Pancreas (tissue), 10 donors: ENCODE data around the gene ATF7IP. TPM values are rescaled to one million over a fixed set of nuclear protein-coding genes. Genes with fewer than 3 reads are reported as not detected.
A peak's percentile ranks its signal among the peaks of the same experiment; 100 is the strongest.
"Not testable (repeated sequence)": the region's sequence is repeated elsewhere in the genome, so short reads cannot be mapped to it uniquely, and the experiment has no call there.

Experiments used
- ATAC-seq, 4 donors: fragments of 200-7000 bp; cut with Tn5 transposase; one replicate each; pipeline versions ENCODE4 v1.8.0 to v1.9.1; 2020; ENCODE audit warnings: mild to moderate bottlenecking in 4 of 4, moderate library complexity in 4 of 4
- DNase-seq, 6 donors: peaks; one replicate each; pipeline ENCODE4 v3.0.0-alpha.2; 2020
- FAIRE-seq: peaks from 2 replicates; lab custom pipeline; 2012; peaks lifted over from hg19 to GRCh38; lab: Jason Lieb, UNC
- H3K27ac ChIP-seq, 4 donors: fragments of 200-600 bp; sonication (generic); 1 replicate in 3 of 4; 2 replicates in 1 of 4; pipeline versions ENCODE4 v1.5.0 to v1.8.0; 2020
- H3K27me3 ChIP-seq, 4 donors: fragments of 200-600 bp; one replicate each; pipeline ENCODE4 v1.8.0; 2021
- H3K36me3 ChIP-seq, 3 donors: fragments of 200-600 bp; sonication (generic) in 1 of 3; one replicate each; pipeline versions ENCODE4 v1.5.0 to v1.8.0; 2020 to 2021
- H3K4me1 ChIP-seq, 3 donors: fragments of 200-600 bp; one replicate each; pipeline ENCODE4 v1.8.0; 2021
- H3K4me3 ChIP-seq, 4 donors: fragments of 200-600 bp; sonication (generic) in 2 of 4; one replicate each; pipeline versions ENCODE4 v1.5.0 to v1.8.0; 2020 to 2021
- H3K9me3 ChIP-seq, 4 donors: fragments of 200-600 bp; one replicate each; pipeline ENCODE4 v1.8.0; 2021
- CTCF ChIP-seq, 4 donors: fragments of 200-600 bp; sonication (generic) in 3 of 4; IDR thresholded peaks; one replicate each; pipeline versions ENCODE4 v1.5.0 to v1.8.0; 2021; ENCODE audit warnings: antibody characterized with exemption in 4 of 4
- WGBS, 2 donors: extraction: QIAGEN DNeasy Blood & Tissue Kit; methylation state at CpG; one replicate each; pipeline ENCODE4 v1.1.7; 2013; 5-methylcytosine and 5-hydroxymethylcytosine counted together
- intact Hi-C, 3 donors: fragments of 100-400 bp; cut with DNase I; formaldehyde crosslinking; loops; one replicate each; pipeline versions ENCODE4 v1.11.1 to v1.14.2; 2022
- polyA plus RNA-seq, 2 donors: library from polyadenylated mRNA; stranded (reverse); fragments of 200-250 nt; gene quantifications; one replicate each; pipeline ENCODE4 v1.2.3, GENCODE V29; 2013
- total RNA-seq, 6 donors: library from RNA; stranded (reverse); fragmentation: NEBNext Ultra II Directional in 4 of 6; extraction: Animal tissue kit (Norgen Biotek cat#: 25700) in 4 of 6; gene quantifications; one replicate each; pipeline versions ENCODE4 v1.2.1 to v1.2.4, GENCODE V29; 2021 to 2023
- donor health status: healthy with polysubstance abuse.
- donor health status: DM: no; HTN: no; CAD: no; lungs with moderate emphysema.
- donor health status: DM: no; HTN: no; CAD: no.
- donor health status: control.
- donor health status: control.
- donor health status: Bipolar disorder and iron deficiency.
- donor health status: DM: yes; HTN: yes; CAD: no.
- donor health status: DM: no; HTN: no; CAD: no.
- donor health status: DM: no; HTN: no; CAD: no.
- donor health status: DM: yes; HTN: yes; CAD: no.

ATF7IP gene
- 10 to 100 TPM; 24.0 to 54.1 (median 30.3) TPM for total RNA-seq
- 1 to 10 TPM; 5.7 to 5.9 TPM for polyA plus RNA-seq

GRCh38 chr12:14365294-14366208 lies at the start of gene ATF7IP:
TSS of gene ATF7IP (plus strand) at chr12:14365682. CDS start at chr12:14423916, 58,234 bp downstream.
- DNase-seq, result peak; percentile 94 to 97 (median 94)
- no peaks in the 10 kb centered on the region for H3K27me3 ChIP-seq
- 0 to 1% methylated on average over 55 of the region's 55 CpGs for WGBS, 2 donors

GRCh38 chr12:14317362-14318146 lies 47.9 kb upstream of the ATF7IP start:
- ATAC-seq (no peak), DNase-seq (no peak), FAIRE-seq (no peak)
- no peaks in the 10 kb centered on the region for H3K27me3 ChIP-seq
- H3K4me3 ChIP-seq, result no peak overlapping the region
- no peaks in the 10 kb centered on the region for H3K9me3 ChIP-seq
- no peak for TF ChIP-seq CTCF (IDR thresholded peaks at IDR 0.05)
- intact Hi-C loops, result no loop called here
- no peaks in the 10 kb centered on the region for H3K4me1 ChIP-seq
- no peak overlapping the region for H3K27ac ChIP-seq
- H3K36me3 ChIP-seq, result no peaks in the 10 kb centered on the region
- WGBS, 2 donors, result 79 to 84% methylated on average over 4 of the region's 4 CpGs

More at GRCh38 chr12:14365294-14366208, at the start of gene ATF7IP:
- ATAC-seq (peak; percentile 94 to 97 (median 95)), FAIRE-seq (peak; percentile 97)
- intact Hi-C loops, result loop anchor here in 1 of 3 donors (5.0 kb wide), 1 partner anchor 113 kb away; no protein-coding TSS in a partner anchor
- H3K27ac ChIP-seq, result peak within 1 kb of the TSS; percentile 84 to 99 (median 98)
- peaks cover 0 to 14% (median 6%) of the 10 kb centered on the region in 3 donors for H3K4me1 ChIP-seq
- no peaks in the 10 kb centered on the region for H3K36me3 ChIP-seq
- TF ChIP-seq CTCF (IDR thresholded peaks at IDR 0.05), result no peak
- H3K9me3 ChIP-seq, result no peaks in the 10 kb centered on the region
- peak within 1 kb of the TSS; percentile 27 to 66 (median 60) for H3K4me3 ChIP-seq

GRCh38 chr12:14319704-14320427 lies 45.6 kb upstream of the ATF7IP start:
- H3K4me1 ChIP-seq, H3K4me3 ChIP-seq, H3K27ac ChIP-seq, H3K9me3 ChIP-seq, H3K27me3 ChIP-seq, H3K36me3 ChIP-seq, FAIRE-seq, intact Hi-C loops, ATAC-seq: not testable (repeated sequence)
- WGBS, 2 donors, result 93 to 94% methylated on average over 24 to 38 of the region's 38 CpGs
- DNase-seq, result peak in 1 of 6 donors; percentile 63

GRCh38 chr12:14322403-14322802 lies 43.1 kb upstream of the ATF7IP start:
- H3K27me3 ChIP-seq, result no peaks in the 10 kb centered on the region
- intact Hi-C loops, result no loop called here
- no peaks in the 10 kb centered on the region for H3K9me3 ChIP-seq
- no peak overlapping the region for H3K27ac ChIP-seq
- H3K4me1 ChIP-seq, result no peaks in the 10 kb centered on the region
- FAIRE-seq (no peak), ATAC-seq (no peak), DNase-seq (no peak)
- H3K36me3 ChIP-seq, result no peaks in the 10 kb centered on the region
- no peak for TF ChIP-seq CTCF (IDR thresholded peaks at IDR 0.05)
- no peak overlapping the region for H3K4me3 ChIP-seq
